IPS-18a (cell line): ENCODE data around the gene MANSC1.
A peak's percentile ranks its signal among the peaks of the same experiment; 100 is the strongest.

Experiments used
- H3K27ac ChIP-seq: one replicate; pipeline ENCODE4 v1.5.1; 2013; ENCODE audit warnings: low read length
- H3K27me3 ChIP-seq: one replicate; pipeline ENCODE4 v1.6.1; 2013; ENCODE audit warnings: mild to moderate bottlenecking, low read length; ENCODE audit not compliant: control insufficient read depth, insufficient read depth
- H3K36me3 ChIP-seq: one replicate; pipeline ENCODE4 v1.6.1; 2013; ENCODE audit warnings: low read depth, low read length; ENCODE audit not compliant: control insufficient read depth
- H3K4me1 ChIP-seq: one replicate; pipeline ENCODE4 v1.6.1; 2013; ENCODE audit warnings: low read depth, low read length; ENCODE audit not compliant: control insufficient read depth
- H3K4me3 ChIP-seq: one replicate; pipeline ENCODE4 v1.5.1; 2013; ENCODE audit warnings: low read length
- H3K9ac ChIP-seq: one replicate; pipeline ENCODE4 v1.6.1; 2013; ENCODE audit warnings: mild to moderate bottlenecking, low read length, moderate library complexity
- H3K9me3 ChIP-seq: one replicate; pipeline ENCODE4 v1.6.1; 2013; ENCODE audit warnings: low read depth, low read length; ENCODE audit not compliant: control insufficient read depth

The MANSC1 gene

DNA sequence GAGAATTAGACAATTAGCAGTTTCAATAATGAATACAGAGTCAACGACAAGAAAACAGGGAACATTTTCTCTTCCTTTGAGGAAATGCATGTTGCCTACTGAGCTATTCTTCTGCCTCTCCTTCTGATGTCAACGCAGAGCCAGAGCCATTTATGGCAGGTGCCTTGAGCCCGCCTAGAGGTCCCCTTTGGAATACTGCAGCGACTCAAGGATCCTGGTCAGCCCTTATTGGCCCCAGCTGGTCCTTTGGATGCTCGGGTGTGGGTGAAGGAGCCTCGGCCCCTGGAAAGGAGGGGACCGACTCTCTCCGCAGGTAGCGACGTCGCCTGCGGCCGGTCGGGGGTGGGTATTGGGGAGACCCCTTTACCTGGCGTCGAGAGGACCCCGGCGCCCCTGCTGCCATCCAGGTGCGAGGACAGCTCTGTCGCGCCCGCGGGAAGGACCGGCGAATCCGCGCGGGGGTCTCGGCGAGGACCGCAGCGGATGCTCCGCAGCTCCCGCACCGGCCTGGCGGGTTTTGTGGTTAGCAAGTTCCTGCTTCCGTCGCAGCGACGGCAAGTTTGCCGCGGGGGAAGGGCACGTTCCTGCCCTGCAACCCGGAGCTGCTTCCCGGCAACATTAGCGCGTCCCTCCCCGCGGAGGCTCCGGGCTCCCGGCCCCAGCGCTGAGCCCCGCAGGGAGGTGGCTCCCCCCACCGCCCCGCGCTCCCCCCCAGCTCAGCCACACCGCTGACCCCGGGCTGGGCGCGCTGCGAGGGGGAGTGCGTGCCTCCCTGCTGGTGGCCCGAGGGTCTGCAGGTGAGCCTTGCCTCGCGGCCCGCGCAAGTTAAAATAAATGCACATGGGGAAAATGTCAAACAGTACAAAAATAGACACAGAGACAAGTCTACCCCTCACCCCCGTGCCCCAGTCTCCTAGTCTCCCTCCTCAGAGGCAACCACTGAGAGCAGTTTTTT lies at the start of gene MANSC1:
Gene MANSC1, minus strand, starts transcription at position 532 of the 955 bp plus-strand sequence. CDS start 6,928 bp downstream, outside the sequence.
- no peaks in the 10 kb centered on the region for H3K9me3 ChIP-seq
- H3K4me1 ChIP-seq = peaks cover 18% of the 10 kb centered on the region
- peak within 1 kb of the TSS; percentile 39 for H3K9ac ChIP-seq
- peak within 1 kb of the TSS; percentile 83 for H3K4me3 ChIP-seq
- H3K27ac ChIP-seq = no peak within 1 kb of the TSS
- peaks cover 32% of the 10 kb centered on the region for H3K27me3 ChIP-seq
- H3K36me3 ChIP-seq = no peaks in the 10 kb centered on the region

GRCh38 chr12:12399161-12399560 lies 49.1 kb upstream of the MANSC1 start:
- no peaks in the 10 kb centered on the region for H3K9me3 ChIP-seq
- H3K27ac ChIP-seq = no peak overlapping the region
- H3K9ac ChIP-seq = no peak overlapping the region
- H3K4me3 ChIP-seq = no peak overlapping the region
- H3K36me3 ChIP-seq = no peaks in the 10 kb centered on the region
- H3K4me1 ChIP-seq = peaks cover 14% of the 10 kb centered on the region
- no peaks in the 10 kb centered on the region for H3K27me3 ChIP-seq

DNA sequence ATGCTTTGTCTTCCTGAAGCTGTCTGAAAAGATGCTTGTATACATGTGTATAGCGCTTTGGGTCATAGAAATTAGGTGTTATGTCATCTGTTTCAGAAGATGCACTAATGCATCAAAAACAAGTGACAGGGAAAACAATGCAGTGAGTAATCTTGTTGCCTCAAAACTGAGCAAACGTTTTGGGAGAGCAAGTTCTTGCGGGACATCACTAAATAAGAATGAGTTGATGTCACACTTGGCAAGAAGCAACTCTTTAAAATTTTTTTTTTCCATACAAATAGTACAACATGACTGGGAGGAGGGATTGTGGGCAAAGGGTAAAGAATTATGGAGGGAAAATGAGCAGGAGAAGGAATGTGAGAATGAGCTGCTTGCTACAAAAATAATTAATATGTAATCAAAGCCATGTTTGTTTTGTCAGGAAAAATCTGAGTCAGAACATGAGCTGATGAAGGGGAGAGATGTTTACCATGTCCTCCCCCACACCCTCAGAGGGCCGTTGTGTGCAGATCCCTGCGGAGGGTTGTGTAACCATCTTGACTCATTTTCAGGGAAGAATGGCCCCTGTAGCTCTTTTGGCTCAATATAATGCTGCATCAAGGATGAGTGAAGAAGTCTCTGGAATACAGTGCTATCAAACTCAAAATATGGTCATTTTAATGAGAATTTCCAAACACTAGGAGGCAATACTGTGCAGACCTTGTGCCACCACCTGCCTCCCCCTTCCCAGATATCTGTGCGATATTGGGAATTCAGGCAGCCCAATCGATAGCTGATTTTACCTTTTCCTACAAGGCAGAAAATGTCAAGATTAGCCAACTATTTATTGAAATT lies 48.2 kb upstream of the MANSC1 start:
- no peaks in the 10 kb centered on the region for H3K9me3 ChIP-seq
- no peak overlapping the region for H3K9ac ChIP-seq
- no peaks in the 10 kb centered on the region for H3K36me3 ChIP-seq
- no peak overlapping the region for H3K4me3 ChIP-seq
- H3K27me3 ChIP-seq = no peaks in the 10 kb centered on the region
- H3K27ac ChIP-seq = no peak overlapping the region
- H3K4me1 ChIP-seq = peaks cover 14% of the 10 kb centered on the region

GRCh38 chr12:12397184-12397583 lies 47.1 kb upstream of the MANSC1 start:
- Histone ChIP-seq H3K27ac (no peak overlapping the region), H3K36me3 (no peaks in the 10 kb centered on the region), H3K9ac (no peak overlapping the region), H3K27me3 (no peaks in the 10 kb centered on the region), H3K9me3 (no peaks in the 10 kb centered on the region), H3K4me1 (peaks cover 14% of the 10 kb centered on the region), H3K4me3 (no peak overlapping the region)

- no peak overlapping the region for H3K4me3 ChIP-seq
- H3K36me3 ChIP-seq = no peaks in the 10 kb centered on the region
- no peaks in the 10 kb centered on the region for H3K9me3 ChIP-seq
- no peak overlapping the region for H3K9ac ChIP-seq
- H3K27me3 ChIP-seq = no peaks in the 10 kb centered on the region
- peaks cover 14% of the 10 kb centered on the region for H3K4me1 ChIP-seq
- H3K27ac ChIP-seq = no peak overlapping the region
Measured at GRCh38 chr12:12396694-12397093, 46.7 kb upstream of the MANSC1 start.

DNA sequence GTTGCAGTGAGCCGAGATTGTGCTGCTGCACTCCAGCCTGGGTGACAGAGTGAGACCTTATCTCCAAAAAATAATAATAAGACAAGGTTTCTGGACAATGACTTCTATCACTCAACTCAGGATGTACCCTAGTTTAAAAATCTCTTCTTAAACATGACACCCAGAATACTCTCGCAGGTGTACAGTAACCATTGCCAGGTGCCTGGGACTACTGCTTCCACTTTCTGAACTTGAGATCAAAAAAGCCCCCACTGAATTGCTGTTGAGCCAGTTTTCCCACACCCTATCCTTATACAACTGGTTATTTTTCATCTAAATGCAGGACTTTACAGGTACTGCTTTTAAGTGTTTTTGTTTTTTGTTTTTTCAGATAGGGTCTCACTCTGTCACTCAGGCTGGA lies 43.1 kb upstream of the MANSC1 start:
- H3K9ac ChIP-seq = no peak overlapping the region
- no peaks in the 10 kb centered on the region for H3K36me3 ChIP-seq
- H3K4me1 ChIP-seq = no peaks in the 10 kb centered on the region
- H3K27ac ChIP-seq = no peak overlapping the region
- H3K9me3 ChIP-seq = no peaks in the 10 kb centered on the region
- no peak overlapping the region for H3K4me3 ChIP-seq
- no peaks in the 10 kb centered on the region for H3K27me3 ChIP-seq

GRCh38 chr12:12392413-12392812 lies 42.4 kb upstream of the MANSC1 start:
- no peaks in the 10 kb centered on the region for H3K27me3 ChIP-seq
- no peak overlapping the region for H3K27ac ChIP-seq
- peaks cover 3% of the 10 kb centered on the region for H3K4me1 ChIP-seq
- no peaks in the 10 kb centered on the region for H3K9me3 ChIP-seq
- no peaks in the 10 kb centered on the region for H3K36me3 ChIP-seq
- no peak overlapping the region for H3K9ac ChIP-seq
- H3K4me3 ChIP-seq = no peak overlapping the region

DNA sequence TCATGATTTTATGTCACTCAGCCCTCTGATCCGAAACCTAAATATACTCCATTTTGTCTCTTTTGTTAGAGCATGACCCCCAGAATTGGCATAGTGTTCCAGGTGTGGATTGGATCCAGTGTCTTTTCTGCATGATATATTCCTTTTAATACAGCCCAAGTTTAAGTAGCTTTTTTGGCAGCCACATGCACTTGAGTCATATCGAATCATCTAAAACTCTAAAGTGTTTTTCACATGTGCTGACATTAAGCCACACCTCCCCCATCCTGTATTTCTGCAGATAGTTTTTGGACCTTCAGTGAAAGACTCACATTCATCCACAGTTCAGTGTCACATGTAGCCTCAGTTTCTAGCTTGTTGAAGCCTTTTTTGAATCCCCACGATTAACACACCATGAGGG lies 37.5 kb upstream of the MANSC1 start:
- no peaks in the 10 kb centered on the region for H3K27me3 ChIP-seq
- H3K4me1 ChIP-seq = peaks cover 30% of the 10 kb centered on the region
- no peak overlapping the region for H3K9ac ChIP-seq
- no peaks in the 10 kb centered on the region for H3K36me3 ChIP-seq
- H3K4me3 ChIP-seq = no peak overlapping the region
- H3K27ac ChIP-seq = no peak overlapping the region
- H3K9me3 ChIP-seq = no peaks in the 10 kb centered on the region

GRCh38 chr12:12384571-12385340 lies 34.7 kb upstream of the MANSC1 start:
- no peaks in the 10 kb centered on the region for H3K27me3 ChIP-seq
- H3K9me3 ChIP-seq = no peaks in the 10 kb centered on the region
- H3K4me1 ChIP-seq = peaks cover 30% of the 10 kb centered on the region
- H3K36me3 ChIP-seq = no peaks in the 10 kb centered on the region
- peak overlapping the region; percentile 28 for H3K4me3 ChIP-seq
- H3K27ac ChIP-seq = peak overlapping the region; percentile 65
- peak overlapping the region; percentile 5 for H3K9ac ChIP-seq

DNA sequence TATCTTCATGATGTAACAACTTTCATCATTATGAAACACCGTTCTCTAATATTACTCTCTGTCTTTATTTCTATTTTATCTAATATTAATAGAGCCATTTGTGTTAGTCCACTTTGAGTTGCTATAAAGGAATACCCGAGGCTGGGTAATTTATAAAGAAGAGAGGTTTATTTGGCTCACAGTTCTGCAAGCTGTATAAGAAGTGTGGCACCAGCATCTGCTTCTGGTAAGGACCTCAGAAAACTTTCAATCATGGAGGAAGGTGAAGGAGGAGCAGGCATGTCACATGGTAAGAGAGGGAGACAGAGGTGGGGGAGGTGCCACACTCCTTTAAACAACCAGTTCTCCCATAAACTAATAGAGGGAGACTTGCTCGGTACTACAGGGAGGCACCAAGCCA lies 31.9 kb upstream of the MANSC1 start:
- Histone ChIP-seq H3K27ac (no peak overlapping the region), H3K9ac (no peak overlapping the region), H3K9me3 (no peaks in the 10 kb centered on the region), H3K4me1 (peaks cover 27% of the 10 kb centered on the region), H3K4me3 (no peak overlapping the region), H3K36me3 (no peaks in the 10 kb centered on the region), H3K27me3 (no peaks in the 10 kb centered on the region)
